ENCODE measurements around the gene ADRB2.

DNA sequence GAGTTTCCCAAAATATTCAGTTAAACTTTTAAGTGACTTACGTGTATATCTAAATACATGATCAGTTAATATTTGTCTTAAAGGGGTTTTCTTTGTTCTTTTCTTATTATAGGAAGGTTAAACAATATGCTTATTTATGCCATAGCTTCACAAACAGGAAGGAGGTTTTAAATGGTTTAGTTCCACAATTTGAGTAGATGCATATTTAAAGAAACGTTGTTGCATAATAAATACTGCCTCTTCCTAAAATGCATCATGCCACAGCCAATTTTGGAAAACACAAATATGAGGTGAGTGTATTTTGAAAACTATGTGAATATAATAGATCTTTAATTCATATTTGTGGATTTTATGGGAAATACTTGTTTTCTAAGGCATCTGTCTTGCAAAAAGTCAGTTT lies 2.5 kb upstream of the ADRB2 start:
- TF ChIP-seq, protein P1, sequence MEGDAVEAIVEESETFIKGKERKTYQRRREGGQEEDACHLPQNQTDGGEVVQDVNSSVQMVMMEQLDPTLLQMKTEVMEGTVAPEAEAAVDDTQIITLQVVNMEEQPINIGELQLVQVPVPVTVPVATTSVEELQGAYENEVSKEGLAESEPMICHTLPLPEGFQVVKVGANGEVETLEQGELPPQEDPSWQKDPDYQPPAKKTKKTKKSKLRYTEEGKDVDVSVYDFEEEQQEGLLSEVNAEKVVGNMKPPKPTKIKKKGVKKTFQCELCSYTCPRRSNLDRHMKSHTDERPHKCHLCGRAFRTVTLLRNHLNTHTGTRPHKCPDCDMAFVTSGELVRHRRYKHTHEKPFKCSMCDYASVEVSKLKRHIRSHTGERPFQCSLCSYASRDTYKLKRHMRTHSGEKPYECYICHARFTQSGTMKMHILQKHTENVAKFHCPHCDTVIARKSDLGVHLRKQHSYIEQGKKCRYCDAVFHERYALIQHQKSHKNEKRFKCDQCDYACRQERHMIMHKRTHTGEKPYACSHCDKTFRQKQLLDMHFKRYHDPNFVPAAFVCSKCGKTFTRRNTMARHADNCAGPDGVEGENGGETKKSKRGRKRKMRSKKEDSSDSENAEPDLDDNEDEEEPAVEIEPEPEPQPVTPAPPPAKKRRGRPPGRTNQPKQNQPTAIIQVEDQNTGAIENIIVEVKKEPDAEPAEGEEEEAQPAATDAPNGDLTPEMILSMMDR (conservative IDR thresholded peaks at IDR 0.05) = no peak
- no peak for TF ChIP-seq EZH2 (IDR thresholded peaks at IDR 0.05; ENCODE audit: low read depth)
